ENCODE measurements around the gene SPOCK2.

SPOCK2 gene

DNA sequence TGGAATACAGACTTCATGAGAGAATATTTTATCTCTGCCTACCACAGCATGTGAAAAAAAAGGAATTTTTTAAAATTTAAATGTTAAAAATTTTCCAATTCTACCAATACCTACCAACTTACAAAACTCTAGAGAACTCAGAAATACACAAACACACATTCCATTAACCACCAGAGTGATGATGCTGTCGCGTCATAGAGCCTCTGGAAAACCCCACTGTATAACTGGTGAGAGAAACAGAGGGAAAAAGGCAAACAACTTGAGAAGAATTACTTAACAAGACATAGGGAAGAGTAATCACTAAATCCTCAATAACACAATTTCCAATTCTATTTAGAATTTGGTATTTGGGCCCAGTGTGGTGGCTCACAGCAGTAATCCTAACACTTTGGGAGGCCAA is 6.2 kb upstream of the SPOCK2 start:
- DNase-seq (ENCODE audit: low read depth) = no peak
- TF ChIP-seq, protein P1, sequence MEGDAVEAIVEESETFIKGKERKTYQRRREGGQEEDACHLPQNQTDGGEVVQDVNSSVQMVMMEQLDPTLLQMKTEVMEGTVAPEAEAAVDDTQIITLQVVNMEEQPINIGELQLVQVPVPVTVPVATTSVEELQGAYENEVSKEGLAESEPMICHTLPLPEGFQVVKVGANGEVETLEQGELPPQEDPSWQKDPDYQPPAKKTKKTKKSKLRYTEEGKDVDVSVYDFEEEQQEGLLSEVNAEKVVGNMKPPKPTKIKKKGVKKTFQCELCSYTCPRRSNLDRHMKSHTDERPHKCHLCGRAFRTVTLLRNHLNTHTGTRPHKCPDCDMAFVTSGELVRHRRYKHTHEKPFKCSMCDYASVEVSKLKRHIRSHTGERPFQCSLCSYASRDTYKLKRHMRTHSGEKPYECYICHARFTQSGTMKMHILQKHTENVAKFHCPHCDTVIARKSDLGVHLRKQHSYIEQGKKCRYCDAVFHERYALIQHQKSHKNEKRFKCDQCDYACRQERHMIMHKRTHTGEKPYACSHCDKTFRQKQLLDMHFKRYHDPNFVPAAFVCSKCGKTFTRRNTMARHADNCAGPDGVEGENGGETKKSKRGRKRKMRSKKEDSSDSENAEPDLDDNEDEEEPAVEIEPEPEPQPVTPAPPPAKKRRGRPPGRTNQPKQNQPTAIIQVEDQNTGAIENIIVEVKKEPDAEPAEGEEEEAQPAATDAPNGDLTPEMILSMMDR (IDR thresholded peaks at IDR 0.05; ENCODE audit: low read depth, low read length, missing control alignments) = no peak
- no peak overlapping the region for H3K4me3 ChIP-seq (ENCODE audit: low read depth, low read length)

DNA sequence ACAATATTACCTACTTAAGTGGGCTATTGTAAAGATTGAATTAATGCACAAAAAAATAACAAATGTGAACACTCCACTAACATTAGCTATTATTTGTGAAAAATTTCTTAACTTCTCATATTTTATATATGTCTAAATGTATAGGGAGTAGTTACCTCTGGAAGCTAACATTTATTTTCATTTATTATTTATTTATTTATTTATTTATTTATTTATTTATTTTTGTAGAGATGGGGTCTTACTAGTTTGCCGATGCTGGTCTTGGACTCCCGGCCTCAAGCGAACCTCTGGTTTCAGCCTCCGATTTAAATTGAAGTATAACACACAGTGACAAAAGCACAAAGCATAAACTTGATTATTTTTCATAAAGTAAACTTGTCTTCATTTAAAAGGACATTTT is 5.1 kb upstream of the SPOCK2 start:
- H3K4me3 ChIP-seq (ENCODE audit: low read depth, low read length) = no peak overlapping the region
- DNase-seq (ENCODE audit: low read depth) = no peak
- TF ChIP-seq, protein P1 (IDR thresholded peaks at IDR 0.05; ENCODE audit: low read depth, low read length, missing control alignments) = no peak

DNA sequence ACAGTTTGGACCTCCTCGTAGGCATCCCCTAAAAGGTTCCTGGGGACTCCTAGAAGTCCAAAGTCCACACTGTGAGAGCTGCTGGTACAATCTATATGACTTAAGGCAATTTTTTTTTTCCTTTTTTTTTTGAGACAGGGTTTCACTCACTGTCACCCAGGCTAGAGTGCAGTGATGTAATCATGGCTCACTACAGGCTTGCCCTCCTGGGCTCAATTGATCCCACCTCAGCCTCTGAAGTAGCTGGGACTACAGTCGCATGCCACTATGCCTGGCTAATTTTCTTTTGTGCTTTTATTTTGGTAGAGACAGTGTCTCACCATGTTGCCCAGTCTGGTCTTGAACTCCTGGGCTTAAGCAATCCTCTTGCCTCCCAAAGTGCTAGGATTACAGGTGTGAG is 4.6 kb upstream of the SPOCK2 start:
- TF ChIP-seq, protein P1 (IDR thresholded peaks at IDR 0.05; ENCODE audit: low read depth, low read length, missing control alignments) = no peak
- no peak overlapping the region for H3K4me3 ChIP-seq (ENCODE audit: low read depth, low read length)
- DNase-seq (ENCODE audit: low read depth) = no peak

DNA sequence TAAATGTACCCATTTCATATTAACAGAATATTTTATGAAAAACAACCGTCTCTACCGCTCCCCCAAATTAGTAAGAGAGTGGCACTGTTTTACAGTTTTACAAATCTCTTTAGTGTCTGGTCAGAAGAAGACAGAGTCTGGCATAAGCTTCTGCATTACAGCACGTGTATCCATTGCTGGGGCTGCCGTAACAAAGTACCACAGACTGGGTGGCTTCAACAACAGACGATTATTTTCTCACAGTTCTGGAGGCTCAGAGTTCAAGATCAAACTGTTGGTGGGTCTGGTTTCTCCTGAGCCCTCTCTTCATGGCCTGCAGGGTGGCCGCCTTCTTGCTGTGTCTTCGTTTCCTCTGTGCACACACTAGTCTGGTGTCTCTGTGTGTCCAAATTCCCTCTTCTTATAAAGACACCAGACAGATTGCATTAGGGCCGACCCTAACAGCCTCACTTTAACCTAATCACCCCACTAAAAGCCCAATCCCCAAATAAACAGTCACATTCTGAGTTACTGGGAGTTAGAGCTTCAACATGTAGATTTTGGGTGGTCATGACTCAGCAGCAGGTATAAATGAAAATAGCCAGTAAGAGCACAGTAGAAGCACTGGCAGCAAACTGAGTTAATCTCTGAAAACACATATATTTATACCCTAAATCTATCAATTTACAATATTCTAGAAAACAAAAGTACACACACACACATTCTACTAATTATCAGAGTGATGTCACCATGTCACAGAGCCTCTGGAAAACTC is 4.0 kb upstream of the SPOCK2 start:
- TF ChIP-seq, protein P1 (IDR thresholded peaks at IDR 0.05; ENCODE audit: low read depth, low read length, missing control alignments) = no peak
- no peak overlapping the region for H3K4me3 ChIP-seq (ENCODE audit: low read depth, low read length)
- no peak for DNase-seq (ENCODE audit: low read depth)

DNA sequence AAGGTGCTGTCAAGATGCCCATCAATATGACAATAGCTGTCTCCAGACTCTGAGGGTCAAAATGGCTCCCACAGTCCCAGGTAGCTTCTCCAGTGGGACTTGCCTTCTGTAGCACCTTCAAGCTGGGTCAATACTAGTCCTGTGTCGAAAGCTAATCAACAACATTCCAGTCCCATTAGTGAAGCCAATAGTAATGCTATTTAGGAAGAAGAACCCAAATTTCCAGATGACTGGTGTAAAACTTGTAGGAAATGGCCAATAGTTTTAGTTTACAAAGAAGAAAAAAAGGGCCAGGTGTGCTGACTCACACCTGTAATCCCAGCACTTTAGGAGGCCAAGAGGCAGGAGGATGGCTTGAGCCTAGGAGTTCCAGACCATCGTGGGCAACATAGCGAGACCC is 2.0 kb upstream of the SPOCK2 start:
- TF ChIP-seq, protein P1 (IDR thresholded peaks at IDR 0.05; ENCODE audit: low read depth, low read length, missing control alignments) = no peak
- DNase-seq (ENCODE audit: low read depth) = no peak
- no peak overlapping the region for H3K4me3 ChIP-seq (ENCODE audit: low read depth, low read length)

DNA sequence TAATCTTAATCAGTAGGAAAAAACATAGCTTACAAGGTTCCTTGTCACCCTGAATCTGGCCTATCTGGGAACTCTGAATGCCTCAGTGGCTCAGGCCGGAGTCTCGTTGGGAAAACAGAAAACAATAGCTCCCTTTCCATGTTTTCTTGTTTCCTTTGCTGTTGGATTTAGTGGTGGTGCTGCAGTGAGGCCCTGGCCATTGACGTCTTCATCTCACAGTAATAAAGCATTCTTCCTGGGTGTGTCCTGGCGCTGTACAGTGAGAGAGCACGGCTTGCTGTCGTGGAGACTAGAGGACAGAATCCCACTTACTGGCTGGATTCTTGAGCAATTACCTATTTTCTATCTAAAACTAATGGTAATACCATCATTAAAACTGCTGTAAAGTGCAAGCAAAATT is 1.3 kb upstream of the SPOCK2 start:
- DNase-seq (ENCODE audit: low read depth) = no peak
- no peak overlapping the region for H3K4me3 ChIP-seq (ENCODE audit: low read depth, low read length)
- TF ChIP-seq, protein P1 (IDR thresholded peaks at IDR 0.05; ENCODE audit: low read depth, low read length, missing control alignments) = no peak
